MCF 10A (cell line): ENCODE data around the gene NFIX. TPM values are rescaled to one million over a fixed set of nuclear protein-coding genes. Genes with fewer than 3 reads are reported as not detected.
A peak's percentile ranks its signal among the peaks of the same experiment; 100 is the strongest.
"Not testable (repeated sequence)": the region's sequence is repeated elsewhere in the genome, so short reads cannot be mapped to it uniquely, and the experiment has no call there.

Source experiments
- BruUV-seq: library from RNA; stranded (reverse); fragments of 400-500 nt; replicated peaks from 2 replicates; lab custom pipeline; 2021; lab: Mats Ljungman, UMichigan
- CTCF ChIA-PET: fragments of 300-600 bp; sonication (Branson Sonifier 250); formaldehyde crosslinking; extraction: SDS; loops from one replicate; lab custom pipeline; 2021; ENCODE audit warnings: antibody characterized with exemption, inconsistent platforms; lab: Yijun Ruan, JAX
- POLR2A ChIA-PET: fragments of 300-600, 350-650 bp; sonication (Branson Sonifier 250); formaldehyde crosslinking; extraction: SDS; loops from one replicate; lab custom pipeline; 2020; ENCODE audit warnings: antibody characterized with exemption, inconsistent platforms; lab: Yijun Ruan, JAX
- DNase-seq: peaks from one replicate; pipeline ENCODE4 v3.0.0-alpha.2; 2018; ENCODE audit not compliant: unreplicated experiment
- H3K27ac Mint-ChIP-seq: one replicate; pipeline ENCODE4 v1.8.0; 2022; ENCODE audit warnings: mild to moderate bottlenecking, low read depth, mixed read lengths; ENCODE audit not compliant: unreplicated experiment
- H3K27me3 Mint-ChIP-seq: one replicate; pipeline ENCODE4 v1.8.0; 2022; ENCODE audit warnings: mixed read lengths; ENCODE audit not compliant: insufficient read depth, unreplicated experiment
- H3K36me3 Mint-ChIP-seq: one replicate; pipeline ENCODE4 v1.8.0; 2022; ENCODE audit warnings: mild to moderate bottlenecking, moderate library complexity, mixed read lengths; ENCODE audit not compliant: insufficient read depth, unreplicated experiment
- H3K4me1 Mint-ChIP-seq: one replicate; pipeline ENCODE4 v1.8.0; 2022; ENCODE audit warnings: mixed read lengths; ENCODE audit not compliant: insufficient read depth, unreplicated experiment
- H3K4me3 Mint-ChIP-seq: one replicate; pipeline ENCODE4 v1.8.0; 2022; ENCODE audit warnings: mild to moderate bottlenecking, moderate library complexity, mixed read lengths; ENCODE audit not compliant: unreplicated experiment
- H3K9me3 Mint-ChIP-seq: one replicate; pipeline ENCODE4 v1.8.0; 2022; ENCODE audit warnings: mixed read lengths; ENCODE audit not compliant: unreplicated experiment
- CTCF ChIP-seq: fragments of 200-600 bp; IDR thresholded peaks from one replicate; pipeline ENCODE4 v1.8.0; 2022; ENCODE audit warnings: antibody characterized with exemption, mild to moderate bottlenecking; ENCODE audit not compliant: unreplicated experiment
- intact Hi-C: fragments of 100-400 bp; cut with micrococcal nuclease; formaldehyde crosslinking; loops from 2 replicates; pipeline ENCODE4 v1.14.1; 2022
- total RNA-seq: library from RNA; stranded (reverse); gene quantifications from 2 replicates; pipeline ENCODE4 v1.2.3, GENCODE V29; 2022

The NFIX gene
- total RNA-seq, 1 experiment from 2014 or later: 27.2 TPM

GRCh38 chr19:12956446-12957388 is 38.6 kb upstream of the NFIX start, which contains the start of gene GADD45GIP1:
GADD45GIP1 (minus strand) TSS chr19:12957223; CDS start chr19:12957212, 11 bp downstream.
- Mint-ChIP-seq H3K36me3 (peaks cover 28% of the 10 kb centered on the region), H3K4me1 (peaks cover 23% of the 10 kb centered on the region), H3K27me3 (no peaks in the 10 kb centered on the region), H3K4me3 (peak within 1 kb of the TSS; percentile 83), H3K27ac (peak within 1 kb of the TSS; percentile 89), H3K9me3 (no peaks in the 10 kb centered on the region)
- no TSS peak for BruUV-seq
- peak; percentile 80 for DNase-seq
- ChIA-PET CTCF (interaction anchor here (0.6 to 6.1 kb wide), 4 partner anchors 8 to 180 kb away, joined by 3 to 39 read pairs (median 4); no protein-coding TSS in a partner anchor), POLR2A (interaction anchor here (0.6 to 3.6 kb wide), 13 partner anchors 8 to 884 kb away, joined by 3 to 51 read pairs (median 3); partner anchors contain the start of genes FARSA and RAD23A)
- intact Hi-C loops: no loop called here
- no peak for TF ChIP-seq CTCF

GRCh38 chr19:12957389-12957952 is 37.8 kb upstream of the NFIX start:
- Mint-ChIP-seq H3K36me3 (peaks cover 21% of the 10 kb centered on the region), H3K4me3 (peak overlapping the region; percentile 83), H3K27ac (peak overlapping the region; percentile 89), H3K4me1 (peaks cover 23% of the 10 kb centered on the region)
- H3K27me3 Mint-ChIP-seq, intact Hi-C loops, DNase-seq, BruUV-seq, H3K9me3 Mint-ChIP-seq: not testable (repeated sequence)
- POLR2A ChIA-PET: interaction anchor here (1.0 to 3.6 kb wide), 4 partner anchors 8 to 237 kb away, joined by 3 to 51 read pairs (median 10); partner anchors contain the start of gene RAD23A
- CTCF ChIA-PET: interaction anchor here (0.6 to 6.1 kb wide), 4 partner anchors 8 to 181 kb away, joined by 3 to 39 read pairs (median 4); no protein-coding TSS in a partner anchor

GRCh38 chr19:12959481-12959880 is 35.8 kb upstream of the NFIX start:
- no TSS peak for BruUV-seq
- no peak for TF ChIP-seq CTCF
- Mint-ChIP-seq H3K27me3 (no peaks in the 10 kb centered on the region), H3K27ac (no peak overlapping the region), H3K4me1 (peaks cover 16% of the 10 kb centered on the region), H3K4me3 (no peak overlapping the region), H3K9me3 (no peaks in the 10 kb centered on the region), H3K36me3 (peaks cover 5% of the 10 kb centered on the region)
- CTCF ChIA-PET: interaction anchor here (0.6 kb wide), 1 partner anchor 439 kb away, joined by 3 read pairs; no protein-coding TSS in a partner anchor
- POLR2A ChIA-PET: interaction anchor here (1.7 to 2.0 kb wide), 2 partner anchors 12 to 13 kb away, joined by 3 to 4 read pairs; no protein-coding TSS in a partner anchor
- intact Hi-C loops: no loop called here
- no peak for DNase-seq

GRCh38 chr19:12965017-12965811 is 30.1 kb upstream of the NFIX start:
- BruUV-seq: no TSS peak

More at GRCh38 chr19:12965017-12965811, 30.1 kb upstream of the NFIX start:
- Mint-ChIP-seq H3K27ac (peak overlapping the region; percentile 12), H3K36me3 (no peaks in the 10 kb centered on the region), H3K4me3 (peak overlapping the region; percentile 85), H3K9me3 (no peaks in the 10 kb centered on the region), H3K27me3 (no peaks in the 10 kb centered on the region), H3K4me1 (peaks cover 6% of the 10 kb centered on the region)
- TF ChIP-seq CTCF: peak; percentile 76
- intact Hi-C loops: no loop called here
- ChIA-PET POLR2A (interaction anchor here (0.5 to 1.5 kb wide), 15 partner anchors 9 to 705 kb away, joined by 3 to 14 read pairs (median 4); partner anchors contain the start of genes CALR, GADD45GIP1 and NACC1), CTCF (interaction anchor here (0.5 to 4.7 kb wide), 76 partner anchors 10 to 1878 kb away, joined by 3 to 82 read pairs (median 4); partner anchors contain the start of genes GADD45GIP1, GCDH, IER2 and RAD23A)
- peak; percentile 88 for DNase-seq
